ENCODE results near the gene PPP2R5E. TPM values are rescaled to one million over a fixed set of nuclear protein-coding genes. Genes with fewer than 3 reads are reported as not detected.

The PPP2R5E gene
- total RNA-seq, 1 experiment from 2014 or later = 45.0 TPM

GRCh38 chr14:63578300-63578699, 35.1 kb upstream of the PPP2R5E start:
- no TSS peak for BruUV-seq (replicated peaks)
- POLR2A ChIA-PET = no interaction called here
- Histone ChIP-seq H3K9me3 (ENCODE audit: control insufficient read depth in 1 of 2, insufficient read depth in 1 of 2, low read depth in 1 of 2, low read length in 2 of 2) (no peaks in the 10 kb centered on the region), H3K4me2 (ENCODE audit: low read length) (no peak overlapping the region), H3K4me1 (ENCODE audit: control insufficient read depth in 1 of 2, insufficient read depth in 2 of 2, low read length in 2 of 2) (peaks cover 4% of the 10 kb centered on the region in 2 experiments; a peak in 2 of 4 replicates), H3K36me3 (ENCODE audit: control insufficient read depth in 1 of 2, insufficient read depth in 2 of 2, low read length in 2 of 2) (no peaks in the 10 kb centered on the region), H3K27ac (ENCODE audit: low read depth, low read length) (no peak overlapping the region), H3K4me3 (replicated peaks in 1 of 2; ENCODE audit: low read depth in 1 of 2, low read length in 2 of 2) (no peak overlapping the region), H3K79me2 (ENCODE audit: insufficient read depth, low read length) (no peaks in the 10 kb centered on the region), H4K20me1 (ENCODE audit: insufficient read depth) (no peaks in the 10 kb centered on the region), H3K9me2 (ENCODE audit: insufficient read depth) (no peaks in the 10 kb centered on the region), H3K9ac (ENCODE audit: low read length) (no peak overlapping the region), H3K27me3 (ENCODE audit: insufficient read depth, low read length) (no peaks in the 10 kb centered on the region), H2AFZ (ENCODE audit: low read depth, low read length, poor library complexity, severe bottlenecking) (no peak overlapping the region)
- RAD21 ChIA-PET (ENCODE audit: low non-redundant PET in 1 of 2, low total read pairs in 2 of 2, uncharacterized antibody in 2 of 2, unreplicated experiment in 2 of 2) = no interaction called here
- TF ChIP-seq, protein P1, sequence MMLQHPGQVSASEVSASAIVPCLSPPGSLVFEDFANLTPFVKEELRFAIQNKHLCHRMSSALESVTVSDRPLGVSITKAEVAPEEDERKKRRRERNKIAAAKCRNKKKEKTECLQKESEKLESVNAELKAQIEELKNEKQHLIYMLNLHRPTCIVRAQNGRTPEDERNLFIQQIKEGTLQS (IDR thresholded peaks at IDR 0.05) = no peak
- TF ChIP-seq, protein P2, sequence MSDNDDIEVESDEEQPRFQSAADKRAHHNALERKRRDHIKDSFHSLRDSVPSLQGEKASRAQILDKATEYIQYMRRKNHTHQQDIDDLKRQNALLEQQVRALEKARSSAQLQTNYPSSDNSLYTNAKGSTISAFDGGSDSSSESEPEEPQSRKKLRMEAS (IDR thresholded peaks at IDR 0.05) = no peak
- TF ChIP-seq ELF1 (IDR thresholded peaks at IDR 0.05; ENCODE audit: borderline replicate concordance, low read depth) = no peak
- no peak for TF ChIP-seq CEBPB (IDR thresholded peaks at IDR 0.05; ENCODE audit: low read depth)
- intact Hi-C loops (cut with micrococcal nuclease) = no loop called here
- no peak for DNase-seq (ENCODE audit: low read depth, low spot score)
- CTCF ChIA-PET = no interaction called here
- no peak for ATAC-seq

DNA sequence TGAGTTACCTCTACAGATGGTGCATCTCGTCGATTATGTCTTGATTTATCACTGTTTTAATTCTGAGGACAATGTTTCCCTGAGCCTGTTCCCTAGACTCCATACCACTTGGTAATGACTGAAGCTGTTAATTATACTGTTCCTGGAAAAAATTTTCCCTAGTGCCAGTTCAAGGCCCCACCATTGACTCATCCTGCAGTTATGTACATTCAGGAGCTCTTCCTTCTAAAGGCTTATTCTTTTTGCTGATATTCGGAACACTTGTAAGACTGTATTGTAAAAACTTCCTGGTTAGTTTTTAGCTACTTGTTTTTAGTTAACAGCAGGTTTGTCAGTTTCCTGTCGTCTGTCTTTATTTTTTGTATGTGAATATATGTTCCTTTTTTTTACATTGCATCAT, 30.4 kb upstream of the PPP2R5E start:
- BruUV-seq (replicated peaks) = no TSS peak
- no peaks in the 10 kb centered on the region for H3K79me2 ChIP-seq (ENCODE audit: insufficient read depth, low read length)
- ChIA-PET POLR2A (interaction anchor here (0.5 to 0.8 kb wide), 2 partner anchors 30 to 35 kb away, joined by 3 read pairs; partner anchors contain the start of gene PPP2R5E), RAD21 (ENCODE audit: low non-redundant PET in 1 of 2, low total read pairs in 2 of 2, uncharacterized antibody in 2 of 2, unreplicated experiment in 2 of 2) (interaction anchor here in 1 of 2 experiments (0.7 kb wide), 1 partner anchor 185 kb away, joined by 4 read pairs; no protein-coding TSS in a partner anchor), CTCF (no interaction called here)
- H3K9ac ChIP-seq (ENCODE audit: low read length) = no peak overlapping the region
- H4K20me1 ChIP-seq (ENCODE audit: insufficient read depth) = no peaks in the 10 kb centered on the region
- H3K4me3 ChIP-seq (replicated peaks in 1 of 2; ENCODE audit: low read depth in 1 of 2, low read length in 2 of 2) = no peak overlapping the region
- peaks cover 4 to 6% of the 10 kb centered on the region in 2 experiments; a peak in 2 of 4 replicates for H3K4me1 ChIP-seq (ENCODE audit: control insufficient read depth in 1 of 2, insufficient read depth in 2 of 2, low read length in 2 of 2)
- TF ChIP-seq FOSL1 (IDR thresholded peaks at IDR 0.05; ENCODE audit: low read depth) = peak; percentile 25; the same call in 1 of the 2 replicates
- TF ChIP-seq SIN3A (IDR thresholded peaks at IDR 0.05; ENCODE audit: low read depth) = no peak
- H3K27ac ChIP-seq (ENCODE audit: low read depth, low read length) = no peak overlapping the region
- intact Hi-C loops (cut with micrococcal nuclease) = no loop called here
- H3K9me3 ChIP-seq (ENCODE audit: control insufficient read depth in 1 of 2, insufficient read depth in 1 of 2, low read depth in 1 of 2, low read length in 2 of 2) = no peaks in the 10 kb centered on the region
- no peaks in the 10 kb centered on the region for H3K27me3 ChIP-seq (ENCODE audit: insufficient read depth, low read length)
- H3K36me3 ChIP-seq (ENCODE audit: control insufficient read depth in 1 of 2, insufficient read depth in 2 of 2, low read length in 2 of 2) = no peaks in the 10 kb centered on the region
- ATAC-seq (no peak), DNase-seq (ENCODE audit: low read depth, low spot score) (no peak)
- H2AFZ ChIP-seq (ENCODE audit: low read depth, low read length, poor library complexity, severe bottlenecking) = no peak overlapping the region
- H3K9me2 ChIP-seq (ENCODE audit: insufficient read depth) = no peaks in the 10 kb centered on the region
- H3K4me2 ChIP-seq (ENCODE audit: low read length) = no peak overlapping the region; the same call in 1 of the 2 replicates
